IPS-NIHi7 (cell line): ENCODE results near the gene TBX18.

Experiments used
- DNase-seq: peaks from one replicate; pipeline ENCODE4 v3.0.0; 2012; ENCODE audit warnings: mixed read lengths; ENCODE audit errors: extremely low spot score

TBX18 gene

GRCh38 chr6:84764332-84765049 lies at the start of gene TBX18:
Gene TBX18 (minus strand): TSS chr6:84764598. CDS start chr6:84764181, 417 bp downstream.
- DNase-seq, result peak; percentile 88

- DNase-seq, result no peak
Measured at GRCh38 chr6:84811351-84811750, 47.0 kb upstream of the TBX18 start.

- DNase-seq, result peak; percentile 13
Measured at GRCh38 chr6:84809455-84809854, 45.1 kb upstream of the TBX18 start.

GRCh38 chr6:84808491-84809061 lies 44.2 kb upstream of the TBX18 start:
- no peak for DNase-seq

GRCh38 chr6:84805145-84805544 lies 40.7 kb upstream of the TBX18 start:
- DNase-seq, result no peak

GRCh38 chr6:84804720-84805119 lies 40.3 kb upstream of the TBX18 start:
- no peak for DNase-seq

GRCh38 chr6:84801250-84801649 lies 36.9 kb upstream of the TBX18 start:
- no peak for DNase-seq

GRCh38 chr6:84798257-84798656 lies 33.9 kb upstream of the TBX18 start:
- no peak for DNase-seq

- DNase-seq, result no peak
Measured at GRCh38 chr6:84796343-84796742, 31.9 kb upstream of the TBX18 start.

- no peak for DNase-seq
Measured at GRCh38 chr6:84791927-84792326, 27.5 kb upstream of the TBX18 start.

- no peak for DNase-seq
Measured at GRCh38 chr6:84791233-84791632, 26.8 kb upstream of the TBX18 start.

GRCh38 chr6:84789170-84789569 lies 24.8 kb upstream of the TBX18 start:
- no peak for DNase-seq

- no peak for DNase-seq
Measured at GRCh38 chr6:84788689-84789088, 24.3 kb upstream of the TBX18 start.

GRCh38 chr6:84785671-84786070 lies 21.3 kb upstream of the TBX18 start:
- no peak for DNase-seq

GRCh38 chr6:84779917-84780316 lies 15.5 kb upstream of the TBX18 start:
- DNase-seq, result no peak

- peak; percentile 18 for DNase-seq
Measured at GRCh38 chr6:84779380-84779779, 15.0 kb upstream of the TBX18 start.

GRCh38 chr6:84777888-84778287 lies 13.5 kb upstream of the TBX18 start:
- no peak for DNase-seq

- no peak for DNase-seq
Measured at GRCh38 chr6:84776392-84776791, 12.0 kb upstream of the TBX18 start.

- DNase-seq, result no peak
Measured at GRCh38 chr6:84775751-84776150, 11.4 kb upstream of the TBX18 start.

- no peak for DNase-seq
Measured at GRCh38 chr6:84774985-84775284, 10.5 kb upstream of the TBX18 start.

- DNase-seq, result peak; percentile 85
Measured at GRCh38 chr6:84774157-84774984, 10.0 kb upstream of the TBX18 start.

- peak; percentile 33 for DNase-seq
Measured at GRCh38 chr6:84773431-84774156, 9.2 kb upstream of the TBX18 start.

GRCh38 chr6:84773133-84773430 lies 8.7 kb upstream of the TBX18 start:
- DNase-seq, result peak; percentile 24
